K562 (cell line): ENCODE measurements around the gene NRM. TPM values are rescaled to one million over a fixed set of nuclear protein-coding genes. Genes with fewer than 3 reads are reported as not detected.
A peak's percentile ranks its signal among the peaks of the same experiment; 100 is the strongest.

Experiments
- BHLHE40 ChIP-seq: IDR thresholded peaks from 2 replicates; pipeline ENCODE4 v1.6.1; 2011; ENCODE audit warnings: low read length, improper control_type of control experiment
- EP300 ChIP-seq: IDR thresholded peaks from 2 replicates; pipeline ENCODE4 v1.6.1; 2012; ENCODE audit warnings: low read length, improper control_type of control experiment
- ESRRA ChIP-seq: fragments of 450-650 bp; IDR thresholded peaks from 2 replicates; pipeline ENCODE4 v1.6.1; 2014; ENCODE audit warnings: low read depth, mild to moderate bottlenecking, moderate library complexity, borderline replicate concordance
- HDAC2 ChIP-seq: fragments of 450-650 bp; IDR thresholded peaks from 2 replicates; pipeline ENCODE4 v1.6.1; 2016; ENCODE audit warnings: mild to moderate bottlenecking
- HSF4 ChIP-seq: fragments of 250-450 bp; sonication (Bioruptor Pico); IDR thresholded peaks from 2 replicates; pipeline ENCODE4 v2.1.2; 2022; ENCODE audit warnings: mild to moderate bottlenecking, moderate library complexity, borderline replicate concordance
- KDM5B ChIP-seq: fragments of 200-600 bp; sonication (generic); IDR thresholded peaks from 2 replicates; pipeline ENCODE4 v1.6.1; 2012; ENCODE audit warnings: low read depth, mild to moderate bottlenecking, moderate library complexity, low read length, control low read depth, inconsistent platforms; ENCODE audit not compliant: insufficient replicate concordance
- RB1 ChIP-seq: fragments of 450-650 bp; IDR thresholded peaks from 2 replicates; pipeline ENCODE4 v1.6.1; 2017; ENCODE audit warnings: low read depth, mild to moderate bottlenecking
- RBM25 ChIP-seq: fragments of 200-400 bp; formaldehyde crosslinking; IDR thresholded peaks from 2 replicates; pipeline ENCODE4 v1.6.1; 2018; ENCODE audit warnings: low read length, low read depth, moderate library complexity; ENCODE audit not compliant: severe bottlenecking
- SIN3B ChIP-seq: fragments of 450-650 bp; IDR thresholded peaks from 2 replicates; pipeline ENCODE4 v1.6.1; 2017; ENCODE audit warnings: low read depth, mild to moderate bottlenecking, moderate library complexity
- VEZF1 ChIP-seq: fragments of 200-800 bp; sonication (Bioruptor generic); IDR thresholded peaks from 2 replicates; pipeline ENCODE4 v1.6.1; 2017; ENCODE audit warnings: missing genetic modification characterization, missing compliant biosample characterization
- WHSC1 ChIP-seq: IDR thresholded peaks from one replicate; pipeline ENCODE4 v1.6.1; 2012; ENCODE audit warnings: low read length, control low read depth, inconsistent platforms
- ZNF165 ChIP-seq: fragments of 250-450 bp; sonication (Bioruptor Pico); IDR thresholded peaks from 2 replicates; pipeline ENCODE4 v1.4.0; 2020; ENCODE audit warnings: borderline replicate concordance
- polyA plus RNA-seq, 8 experiments: library from polyadenylated mRNA; depleted of rRNA in 4 of 8; stranded (reverse) in 5 of 8; unstranded in 3 of 8; fragments of >200 nt; fragmentation: Nextera tagmentation in 2 of 8; fragmentation: Illumina TruSeq in 1 of 8; extraction: Ambion mirVana in 2 of 8; extraction: Trizol in 1 of 8; gene quantifications; 2 replicates each; pipeline versions ENCODE4 v1.2.1 to v1.2.3, GENCODE V29; 2011 to 2014; ENCODE audit warnings: inconsistent platforms in 1 of 8, missing spikeins in 1 of 8
- total RNA-seq, 7 experiments: library from RNA; depleted of rRNA in 6 of 7; stranded (reverse); fragments of >200 nt in 6 of 7; fragmentation: Illumina TruSeq in 2 of 7; extraction: Trizol in 2 of 7; gene quantifications; 2 replicates each; pipeline versions ENCODE4 v1.2.1 to v1.2.3, GENCODE V29; 2011 to 2021; ENCODE audit warnings: low replicate concordance in 1 of 7
- TF ChIP-seq, protein P1 (sequence below): fragments of 250-450 bp; sonication (Bioruptor Pico); IDR thresholded peaks from 2 replicates; pipeline ENCODE4 v1.4.0; 2020
- TF ChIP-seq, protein P2 (sequence below): sonication (generic); formaldehyde crosslinking; IDR thresholded peaks from 2 replicates; pipeline ENCODE4 v1.8.1; 2023; ENCODE audit warnings: mild to moderate bottlenecking, missing genetic modification reagents
- TF ChIP-seq, protein P3 (sequence below): fragments of 450-650 bp; formaldehyde crosslinking; IDR thresholded peaks from 2 replicates; pipeline ENCODE4 v1.4.0; 2020; ENCODE audit warnings: mild to moderate bottlenecking, moderate library complexity

Gene NRM
- total and polyA plus RNA-seq, 9 of the 15 experiments (the other 6 are each of a cell fraction or from before 2014, with no cell fraction given) = 9.7 to 58.2 (median 18.1) TPM

GRCh38 chr6:30678964-30679726 lies 11.6 kb downstream of the NRM start (continued):
- TF ChIP-seq, protein P1, sequence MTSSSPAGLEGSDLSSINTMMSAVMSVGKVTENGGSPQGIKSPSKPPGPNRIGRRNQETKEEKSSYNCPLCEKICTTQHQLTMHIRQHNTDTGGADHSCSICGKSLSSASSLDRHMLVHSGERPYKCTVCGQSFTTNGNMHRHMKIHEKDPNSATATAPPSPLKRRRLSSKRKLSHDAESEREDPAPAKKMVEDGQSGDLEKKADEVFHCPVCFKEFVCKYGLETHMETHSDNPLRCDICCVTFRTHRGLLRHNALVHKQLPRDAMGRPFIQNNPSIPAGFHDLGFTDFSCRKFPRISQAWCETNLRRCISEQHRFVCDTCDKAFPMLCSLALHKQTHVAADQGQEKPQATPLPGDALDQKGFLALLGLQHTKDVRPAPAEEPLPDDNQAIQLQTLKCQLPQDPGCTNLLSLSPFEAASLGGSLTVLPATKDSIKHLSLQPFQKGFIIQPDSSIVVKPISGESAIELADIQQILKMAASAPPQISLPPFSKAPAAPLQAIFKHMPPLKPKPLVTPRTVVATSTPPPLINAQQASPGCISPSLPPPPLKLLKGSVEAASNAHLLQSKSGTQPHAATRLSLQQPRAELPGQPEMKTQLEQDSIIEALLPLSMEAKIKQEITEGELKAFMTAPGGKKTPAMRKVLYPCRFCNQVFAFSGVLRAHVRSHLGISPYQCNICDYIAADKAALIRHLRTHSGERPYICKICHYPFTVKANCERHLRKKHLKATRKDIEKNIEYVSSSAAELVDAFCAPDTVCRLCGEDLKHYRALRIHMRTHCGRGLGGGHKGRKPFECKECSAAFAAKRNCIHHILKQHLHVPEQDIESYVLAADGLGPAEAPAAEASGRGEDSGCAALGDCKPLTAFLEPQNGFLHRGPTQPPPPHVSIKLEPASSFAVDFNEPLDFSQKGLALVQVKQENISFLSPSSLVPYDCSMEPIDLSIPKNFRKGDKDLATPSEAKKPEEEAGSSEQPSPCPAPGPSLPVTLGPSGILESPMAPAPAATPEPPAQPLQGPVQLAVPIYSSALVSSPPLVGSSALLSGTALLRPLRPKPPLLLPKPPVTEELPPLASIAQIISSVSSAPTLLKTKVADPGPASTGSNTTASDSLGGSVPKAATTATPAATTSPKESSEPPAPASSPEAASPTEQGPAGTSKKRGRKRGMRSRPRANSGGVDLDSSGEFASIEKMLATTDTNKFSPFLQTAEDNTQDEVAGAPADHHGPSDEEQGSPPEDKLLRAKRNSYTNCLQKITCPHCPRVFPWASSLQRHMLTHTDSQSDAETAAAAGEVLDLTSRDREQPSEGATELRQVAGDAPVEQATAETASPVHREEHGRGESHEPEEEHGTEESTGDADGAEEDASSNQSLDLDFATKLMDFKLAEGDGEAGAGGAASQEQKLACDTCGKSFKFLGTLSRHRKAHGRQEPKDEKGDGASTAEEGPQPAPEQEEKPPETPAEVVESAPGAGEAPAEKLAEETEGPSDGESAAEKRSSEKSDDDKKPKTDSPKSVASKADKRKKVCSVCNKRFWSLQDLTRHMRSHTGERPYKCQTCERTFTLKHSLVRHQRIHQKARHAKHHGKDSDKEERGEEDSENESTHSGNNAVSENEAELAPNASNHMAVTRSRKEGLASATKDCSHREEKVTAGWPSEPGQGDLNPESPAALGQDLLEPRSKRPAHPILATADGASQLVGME = 0 out of 2 replicates have a peak, but pooled peaks have one; percentile 60
- TF ChIP-seq EP300 (peak; percentile 30; the same call in 1 of the 2 replicates), KDM5B (peak; percentile 25), VEZF1 (peak; percentile 63), RBM25 (peak; percentile 41), BHLHE40 (peak; percentile 49; the same call in 1 of the 2 replicates), ZNF165 (CRISPR knock-in tag) (no peak), WHSC1 (no peak), SIN3B (no peak; the same call in 1 of the 2 replicates), HDAC2 (peak; percentile 26; the same call in 1 of the 2 replicates), RB1 (peak; percentile 96), ESRRA (peak; percentile 84), HSF4 (no peak)
- TF ChIP-seq, protein P2, sequence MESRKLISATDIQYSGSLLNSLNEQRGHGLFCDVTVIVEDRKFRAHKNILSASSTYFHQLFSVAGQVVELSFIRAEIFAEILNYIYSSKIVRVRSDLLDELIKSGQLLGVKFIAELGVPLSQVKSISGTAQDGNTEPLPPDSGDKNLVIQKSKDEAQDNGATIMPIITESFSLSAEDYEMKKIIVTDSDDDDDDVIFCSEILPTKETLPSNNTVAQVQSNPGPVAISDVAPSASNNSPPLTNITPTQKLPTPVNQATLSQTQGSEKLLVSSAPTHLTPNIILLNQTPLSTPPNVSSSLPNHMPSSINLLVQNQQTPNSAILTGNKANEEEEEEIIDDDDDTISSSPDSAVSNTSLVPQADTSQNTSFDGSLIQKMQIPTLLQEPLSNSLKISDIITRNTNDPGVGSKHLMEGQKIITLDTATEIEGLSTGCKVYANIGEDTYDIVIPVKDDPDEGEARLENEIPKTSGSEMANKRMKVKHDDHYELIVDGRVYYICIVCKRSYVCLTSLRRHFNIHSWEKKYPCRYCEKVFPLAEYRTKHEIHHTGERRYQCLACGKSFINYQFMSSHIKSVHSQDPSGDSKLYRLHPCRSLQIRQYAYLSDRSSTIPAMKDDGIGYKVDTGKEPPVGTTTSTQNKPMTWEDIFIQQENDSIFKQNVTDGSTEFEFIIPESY = peak; percentile 89
- TF ChIP-seq, protein P3, sequence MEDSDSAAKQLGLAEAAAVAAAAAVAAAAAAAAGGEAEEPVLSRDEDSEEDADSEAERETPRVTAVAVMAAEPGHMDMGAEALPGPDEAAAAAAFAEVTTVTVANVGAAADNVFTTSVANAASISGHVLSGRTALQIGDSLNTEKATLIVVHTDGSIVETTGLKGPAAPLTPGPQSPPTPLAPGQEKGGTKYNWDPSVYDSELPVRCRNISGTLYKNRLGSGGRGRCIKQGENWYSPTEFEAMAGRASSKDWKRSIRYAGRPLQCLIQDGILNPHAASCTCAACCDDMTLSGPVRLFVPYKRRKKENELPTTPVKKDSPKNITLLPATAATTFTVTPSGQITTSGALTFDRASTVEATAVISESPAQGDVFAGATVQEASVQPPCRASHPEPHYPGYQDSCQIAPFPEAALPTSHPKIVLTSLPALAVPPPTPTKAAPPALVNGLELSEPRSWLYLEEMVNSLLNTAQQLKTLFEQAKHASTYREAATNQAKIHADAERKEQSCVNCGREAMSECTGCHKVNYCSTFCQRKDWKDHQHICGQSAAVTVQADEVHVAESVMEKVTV (CRISPR knock-in tag) = peak; percentile 97
